ENCODE data around the gene UTP3.

GRCh38 chr4:70728091-70728490, 39.8 kb downstream of the UTP3 start:
- TF ChIP-seq POLR2AphosphoS5 (IDR thresholded peaks at IDR 0.05; ENCODE audit: insufficient read depth in 1 of 2, low read depth in 1 of 2) (no peak), CTCF (IDR thresholded peaks at IDR 0.05) (no peak), POLR2A (IDR thresholded peaks at IDR 0.05) (no peak)
